GM15510 (cell line): ENCODE measurements around the gene DNAJA4.

ENCODE experiments used
- POLR2A ChIP-seq: IDR thresholded peaks from 3 replicates; pipeline ENCODE4 v1.6.1; 2011; ENCODE audit warnings: borderline replicate concordance; ENCODE audit not compliant: insufficient read length; ENCODE audit errors: extremely low read depth

DNAJA4 gene

DNA sequence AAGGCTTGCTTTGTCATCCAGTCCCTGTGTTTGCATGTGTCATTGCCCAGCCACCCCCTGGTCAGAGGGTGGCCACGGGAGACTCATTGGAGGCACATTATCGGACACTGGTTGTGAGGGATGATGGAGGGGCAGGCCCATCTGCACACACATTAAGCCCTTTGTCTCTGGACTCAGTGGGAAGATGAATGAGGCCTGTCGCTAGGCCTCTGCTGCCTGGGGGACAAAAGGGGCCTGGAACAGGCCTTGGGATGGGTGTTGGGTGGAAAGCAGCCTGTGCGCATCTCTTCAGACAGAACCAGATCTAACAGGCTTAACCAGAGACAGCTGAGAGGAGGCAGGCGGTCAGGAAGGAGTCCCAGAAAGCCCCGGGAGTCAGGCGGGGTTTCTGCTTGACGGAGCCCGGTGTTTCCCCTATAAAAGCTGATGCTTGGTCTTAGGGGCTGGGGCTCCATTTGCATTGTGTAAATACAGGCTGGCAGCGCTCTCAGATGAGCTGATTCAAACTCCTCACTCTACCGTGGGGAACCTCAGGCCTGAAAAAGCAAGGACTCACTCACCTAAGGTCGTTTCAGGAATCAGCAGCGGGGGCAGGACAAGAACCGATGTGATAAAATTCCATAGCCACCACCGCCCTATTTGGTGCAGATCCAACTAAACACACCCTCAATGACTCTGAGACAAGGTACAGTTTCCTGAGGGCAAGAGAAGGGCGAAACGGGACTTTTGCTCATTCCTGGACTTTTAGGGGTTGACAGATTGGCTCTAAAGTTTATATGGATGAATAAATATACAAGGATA, 52.1 kb downstream of the DNAJA4 start:
- TF ChIP-seq POLR2A = no peak

DNA sequence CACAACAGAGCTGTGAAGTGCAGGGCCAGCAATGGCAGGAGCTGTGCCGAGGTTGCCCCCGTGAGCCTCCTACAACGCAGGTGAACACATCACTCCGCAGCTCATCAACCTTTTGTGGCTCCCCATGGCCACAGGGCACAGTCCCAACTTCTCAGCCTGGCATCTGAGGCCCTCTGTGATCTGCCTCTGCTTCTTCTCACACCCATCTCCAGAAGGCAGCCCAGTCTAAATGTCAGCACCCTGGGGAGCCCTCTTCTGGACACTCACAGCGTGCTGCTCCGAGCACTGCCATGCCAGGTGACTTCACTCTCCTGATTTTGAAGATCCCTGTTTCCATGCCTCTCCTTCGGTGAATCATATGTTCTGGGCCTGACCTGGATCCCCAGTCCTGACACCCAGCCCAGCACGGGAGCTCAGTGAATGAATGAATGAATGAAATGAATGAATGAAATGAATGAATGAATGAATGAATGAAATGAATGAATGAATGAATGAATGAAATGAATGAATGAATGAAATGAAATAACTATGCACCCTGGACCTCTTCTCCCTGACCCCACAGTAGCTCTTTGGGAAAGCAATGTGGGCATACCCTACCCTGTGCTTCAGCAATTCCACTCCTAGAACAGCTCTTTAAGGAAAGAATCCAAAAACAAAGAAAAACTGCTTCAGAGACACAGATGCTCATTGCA, 52.9 kb downstream of the DNAJA4 start:
- no peak for TF ChIP-seq POLR2A

DNA sequence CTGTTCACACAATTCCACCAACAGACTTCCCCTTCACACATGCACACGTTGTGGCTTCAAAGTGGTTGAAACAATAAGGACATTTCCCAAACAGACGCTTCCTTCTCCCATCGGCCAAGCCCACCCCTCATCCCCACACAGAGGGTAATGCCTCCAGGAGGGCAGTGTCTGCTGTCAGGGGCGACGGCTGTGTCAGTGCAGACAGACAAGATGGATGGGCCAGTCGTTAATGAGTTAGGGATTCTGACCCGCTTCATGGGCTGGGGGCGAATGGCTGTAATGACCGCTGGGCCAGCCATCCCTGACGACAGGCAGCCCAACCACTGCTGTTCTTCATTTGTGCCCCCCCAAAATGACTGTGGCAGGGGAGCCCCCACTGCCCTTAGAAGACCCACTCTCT, 55.2 kb downstream of the DNAJA4 start:
- TF ChIP-seq POLR2A = no peak

DNA sequence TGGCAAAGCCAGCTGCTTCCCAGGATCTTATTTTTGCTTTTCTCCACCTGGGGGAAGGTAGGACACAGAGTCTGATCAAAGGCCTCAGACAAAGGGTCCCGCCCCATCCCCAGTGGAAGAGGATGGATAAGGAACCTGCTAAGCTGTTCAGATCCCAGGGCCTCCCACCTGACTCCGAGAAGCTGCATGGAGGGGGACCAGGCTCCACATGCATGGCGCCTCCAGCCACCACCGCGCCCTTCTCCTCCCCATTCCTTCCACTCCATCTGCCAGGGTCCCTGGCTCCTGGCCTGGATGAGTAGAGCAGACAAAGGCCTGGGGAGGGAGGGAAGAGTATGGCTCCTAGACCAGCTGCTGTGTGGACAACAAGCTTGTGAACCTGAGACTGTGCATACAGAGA, 55.8 kb downstream of the DNAJA4 start:
- TF ChIP-seq POLR2A = no peak

DNA sequence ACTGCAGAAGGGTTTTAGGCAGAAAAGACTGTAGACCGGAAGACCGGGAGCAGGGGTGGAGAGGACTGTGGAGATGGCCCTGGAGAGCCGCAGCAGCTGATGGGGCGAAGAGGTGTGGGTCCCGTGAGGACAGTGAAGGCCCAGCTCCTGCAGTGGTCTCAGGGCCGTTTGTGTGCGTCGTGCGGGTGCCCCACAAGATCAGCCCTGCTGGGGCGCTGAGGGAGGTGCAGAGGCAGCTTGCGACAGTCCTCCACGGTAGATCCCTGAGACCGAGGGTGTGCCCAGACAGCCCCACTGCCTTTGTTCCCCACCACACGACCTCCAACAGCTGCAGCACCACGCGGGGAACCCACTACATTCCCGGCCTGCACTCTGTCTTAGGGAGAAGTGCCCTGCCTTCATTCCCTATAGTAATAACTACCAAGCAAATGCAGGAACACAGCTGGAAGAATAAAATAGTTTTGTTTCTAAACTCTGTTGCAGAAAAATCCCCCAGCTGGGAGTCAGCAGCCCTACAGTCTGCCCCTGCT, 56.7 kb downstream of the DNAJA4 start:
- TF ChIP-seq POLR2A = no peak

DNA sequence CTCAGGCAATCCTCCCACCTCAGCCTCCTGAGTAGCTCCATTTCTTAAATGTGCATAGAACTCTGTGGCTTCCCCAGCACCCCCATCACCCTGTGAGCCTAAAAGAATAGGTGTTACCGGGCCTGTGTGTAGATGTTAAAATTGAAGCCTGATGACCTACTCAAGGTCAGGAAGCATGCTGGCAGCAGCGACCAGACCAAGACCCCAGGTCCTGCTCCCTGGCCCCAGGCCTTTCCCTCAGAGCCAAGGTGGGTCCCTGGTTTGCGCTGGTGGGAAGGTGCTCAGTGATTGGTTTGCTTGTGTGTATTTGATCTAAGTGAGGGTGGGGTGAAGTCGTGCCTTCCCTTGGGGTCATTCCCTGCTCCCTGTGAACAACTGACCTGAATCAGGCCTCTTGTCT, 57.4 kb downstream of the DNAJA4 start:
- TF ChIP-seq POLR2A = no peak

DNA sequence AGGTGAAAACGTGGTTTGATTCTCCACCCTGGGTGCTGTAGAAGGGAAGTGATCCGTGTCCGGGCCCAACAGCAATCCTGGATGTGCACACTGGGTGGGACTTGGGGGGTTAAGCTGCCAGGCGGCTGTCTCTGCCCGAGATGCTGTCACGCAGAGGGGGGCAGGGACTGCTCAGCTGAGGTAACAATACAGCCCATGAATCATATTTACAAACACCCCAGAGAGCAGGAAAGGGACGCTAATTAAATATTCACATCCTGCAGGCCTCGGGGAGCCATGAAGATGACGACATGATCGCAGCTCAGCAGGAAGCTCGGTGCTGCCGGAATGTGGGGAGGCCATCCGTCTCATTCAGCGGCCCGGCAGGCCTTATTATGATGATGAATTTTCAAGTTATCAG, 57.9 kb downstream of the DNAJA4 start:
- TF ChIP-seq POLR2A = no peak

DNA sequence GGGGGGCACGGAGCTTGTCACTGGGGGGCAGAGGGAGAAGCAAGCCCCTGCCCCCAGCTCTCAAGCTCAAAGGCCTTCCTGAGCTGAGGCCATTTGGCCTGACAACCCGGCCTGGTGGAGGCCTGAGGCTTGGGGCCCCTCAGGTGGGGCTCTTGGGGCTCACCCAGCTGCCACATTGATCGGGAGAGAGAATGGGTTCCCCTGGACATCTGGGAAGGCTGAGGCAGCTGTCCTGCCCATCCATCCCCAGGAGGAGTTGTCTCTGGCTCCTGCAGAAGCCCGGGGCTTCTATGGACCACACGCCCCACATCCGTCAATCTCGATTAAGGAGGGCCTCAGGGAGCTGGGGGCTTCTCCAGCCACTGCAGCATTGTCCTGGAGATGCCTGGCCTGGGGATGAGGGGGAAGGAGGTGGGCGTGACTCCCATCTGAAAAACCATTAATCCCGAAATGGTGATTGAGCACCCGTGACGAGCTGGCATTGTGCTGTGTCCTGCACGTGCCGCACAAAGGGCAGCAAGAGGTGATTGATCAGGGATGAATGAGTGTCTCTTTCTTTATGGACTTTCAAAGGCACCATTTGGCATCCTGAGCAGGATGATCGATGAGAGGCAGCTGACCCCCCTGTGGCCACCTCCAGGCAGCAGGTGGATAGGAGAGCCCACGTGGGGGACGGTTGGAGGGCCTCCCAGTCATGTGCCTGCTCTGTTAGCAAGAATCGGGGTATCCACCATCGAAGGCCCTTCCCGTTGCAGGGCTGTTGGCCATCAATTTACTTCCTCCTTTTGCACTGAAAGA, 58.6 kb downstream of the DNAJA4 start:
- no peak for TF ChIP-seq POLR2A

DNA sequence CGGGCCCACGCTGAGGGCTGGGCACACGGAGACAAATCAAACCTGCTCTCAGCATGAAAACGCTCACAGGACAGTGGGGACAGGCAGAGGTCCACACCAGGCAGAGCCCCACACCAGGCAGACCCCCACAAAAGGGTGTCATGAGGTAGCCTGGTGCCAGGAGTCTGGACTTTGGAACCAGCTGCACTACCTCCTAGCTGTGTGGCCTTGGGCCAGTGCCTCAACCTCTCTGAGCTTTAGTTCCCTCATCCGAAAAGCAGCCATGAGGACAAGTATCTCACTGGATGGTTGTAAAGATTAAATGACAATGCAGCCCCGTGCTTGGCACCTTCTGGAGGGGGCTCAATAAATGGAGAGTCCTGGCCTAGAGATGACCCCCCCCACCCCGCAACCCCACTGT, 59.3 kb downstream of the DNAJA4 start:
- TF ChIP-seq POLR2A = no peak

DNA sequence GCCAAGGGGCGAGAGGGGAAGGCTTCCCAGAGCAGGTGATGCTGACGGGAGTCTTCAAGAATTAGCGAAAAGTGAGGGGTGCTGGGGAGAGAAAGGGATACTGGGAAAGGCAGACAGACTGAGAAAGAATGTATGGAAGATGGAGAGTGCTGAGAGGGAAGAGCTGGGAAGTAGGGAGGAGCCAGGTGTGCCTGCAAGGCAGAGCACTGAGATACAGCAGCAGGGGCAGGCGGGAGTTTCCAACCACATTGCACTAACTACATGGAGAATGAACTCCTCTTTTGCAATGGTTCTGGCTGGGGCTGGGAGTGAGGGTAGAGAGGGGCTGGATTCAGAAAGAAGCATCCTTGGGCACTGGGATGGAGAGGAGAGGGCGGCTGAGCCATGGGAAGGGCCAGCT, 59.8 kb downstream of the DNAJA4 start:
- no peak for TF ChIP-seq POLR2A

DNA sequence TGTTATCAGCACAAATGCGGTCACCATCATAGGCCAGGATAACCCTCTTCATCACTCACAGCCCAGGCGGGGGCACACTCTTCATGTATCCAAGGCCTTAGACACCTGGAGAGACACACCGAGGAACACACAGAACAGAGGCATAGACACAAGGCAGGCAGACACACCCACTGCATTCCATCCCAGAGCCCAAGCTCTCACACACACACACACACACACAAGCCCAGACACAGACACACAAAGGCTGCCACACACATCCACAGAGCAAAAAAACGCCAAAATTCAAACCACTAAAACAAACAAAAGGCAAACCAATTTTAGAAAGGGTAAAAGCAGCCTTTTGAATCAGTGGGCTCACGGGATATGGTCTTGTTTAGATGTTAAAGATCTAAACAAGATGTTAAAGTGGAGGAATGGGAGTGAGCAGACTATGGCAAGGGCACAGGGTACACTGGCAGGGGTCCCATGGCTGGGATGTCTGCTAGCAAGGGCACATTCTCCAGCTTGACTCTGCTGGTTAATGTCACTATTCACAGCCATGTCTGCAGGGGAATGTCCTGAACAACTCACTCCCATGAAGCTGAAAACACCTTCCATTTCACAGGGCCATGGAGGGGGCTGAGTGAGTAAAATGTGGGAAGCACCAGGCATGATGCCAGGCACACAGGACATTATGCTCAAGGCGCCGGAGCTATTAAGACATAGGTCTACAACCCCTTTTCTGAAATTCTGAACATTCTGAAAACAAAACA, 60.9 kb downstream of the DNAJA4 start:
- TF ChIP-seq POLR2A = no peak

DNA sequence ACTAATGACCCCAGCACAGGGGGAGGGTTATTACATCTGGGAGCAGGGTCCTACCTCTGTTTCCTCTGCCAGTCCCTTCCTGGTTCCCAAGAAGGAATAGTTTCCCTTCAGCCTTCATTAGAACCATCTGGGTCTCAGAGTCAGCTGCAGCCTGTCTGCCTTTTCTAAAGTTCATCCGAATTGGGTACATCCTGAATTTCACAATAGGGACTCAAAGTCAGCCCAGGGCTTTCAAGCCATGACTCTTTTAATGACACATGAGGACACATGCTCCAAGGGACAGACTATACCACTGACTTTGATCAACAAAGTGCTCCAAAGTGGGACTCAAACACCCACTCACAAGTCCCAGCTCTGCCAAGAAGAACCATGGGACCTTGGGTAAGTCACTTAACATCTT, 63.1 kb downstream of the DNAJA4 start:
- TF ChIP-seq POLR2A = no peak

DNA sequence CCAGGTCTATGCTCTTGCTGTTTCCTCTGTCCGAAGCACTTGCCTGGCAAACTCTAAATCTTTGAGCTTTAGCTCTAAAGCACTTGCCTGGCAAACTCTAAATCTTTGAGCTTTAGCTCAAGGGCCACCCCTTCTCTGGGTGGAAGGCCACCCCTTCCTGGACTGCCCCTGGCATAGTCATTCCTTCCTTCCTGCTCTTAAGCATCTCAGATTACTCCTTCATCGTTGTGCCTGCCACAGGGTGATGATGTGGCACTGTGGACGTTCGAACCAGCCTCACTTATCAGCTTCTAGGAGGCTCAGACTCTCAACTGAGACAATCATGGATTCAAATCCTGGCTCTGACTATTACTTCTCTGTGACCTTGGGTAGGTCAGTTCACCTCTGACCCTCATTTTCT, 65.3 kb downstream of the DNAJA4 start:
- no peak for TF ChIP-seq POLR2A
